Naive thymus-derived CD4-positive, alpha-beta T cell (primary cell): ENCODE data around the gene HYCC1. TPM values are rescaled to one million over a fixed set of nuclear protein-coding genes. Genes with fewer than 3 reads are reported as not detected.

Experiments used
- ATAC-seq: fragments of 150-1000 bp; cut with Tn5 transposase; 2 replicates; pipeline ENCODE4 v1.10.0; 2021; ENCODE audit warnings: mild to moderate bottlenecking, moderate library complexity
- CTCF ChIA-PET: fragments of 350-600 bp; sonication (Branson Sonifier 250); formaldehyde crosslinking; loops from one replicate; lab custom pipeline; 2021; ENCODE audit warnings: antibody characterized with exemption; lab: Charles Lee
- POLR2A ChIA-PET: fragments of 350-600 bp; sonication (Branson Sonifier 250); formaldehyde crosslinking; loops from one replicate; lab custom pipeline; 2021; ENCODE audit warnings: antibody characterized with exemption, inconsistent platforms; lab: Charles Lee
- DNase-seq, 9 donors: peaks; one replicate each; pipeline versions ENCODE4 v3.0.0 to v3.0.0-alpha.2; 2020 to 2022; ENCODE audit warnings: mixed read lengths in 1 of 9
- H3K27ac ChIP-seq: one replicate; pipeline ENCODE4 v1.7.0; 2013; ENCODE audit warnings: mild to moderate bottlenecking, low read depth, low read length, moderate library complexity
- H3K27me3 ChIP-seq, 2 donors: one replicate each; pipeline ENCODE4 v1.7.0; 2013; ENCODE audit warnings: low read length in 2 of 2, mild to moderate bottlenecking in 2 of 2, moderate library complexity in 2 of 2; ENCODE audit not compliant: control insufficient read depth in 2 of 2, insufficient read depth in 2 of 2
- H3K36me3 ChIP-seq, 3 experiments: 1 replicate in 2 of 3; 2 replicates in 1 of 3; pipeline ENCODE4 v1.7.0; 2013; ENCODE audit warnings: low read length in 3 of 3, mild to moderate bottlenecking in 3 of 3, moderate library complexity in 1 of 3; ENCODE audit not compliant: insufficient read depth in 3 of 3, control insufficient read depth in 2 of 3
- H3K4me1 ChIP-seq, 2 donors: one replicate each; pipeline ENCODE4 v1.7.0; 2013; ENCODE audit warnings: low read length in 2 of 2, mild to moderate bottlenecking in 2 of 2, moderate library complexity in 1 of 2; ENCODE audit not compliant: control insufficient read depth in 2 of 2, insufficient read depth in 2 of 2
- H3K4me3 ChIP-seq: 2 replicates; pipeline ENCODE4 v1.7.0; 2013; ENCODE audit warnings: mild to moderate bottlenecking, low read length
- H3K9me3 ChIP-seq, 3 experiments: 1 replicate in 2 of 3; 2 replicates in 1 of 3; pipeline ENCODE4 v1.7.0; 2013; ENCODE audit warnings: low read length in 3 of 3; ENCODE audit not compliant: control insufficient read depth in 2 of 3
- H3K27ac Mint-ChIP-seq, 9 donors: one replicate each; pipeline ENCODE4 v1.8.0; 2020 to 2022; ENCODE audit warnings: mixed read lengths in 9 of 9, mild to moderate bottlenecking in 8 of 9, moderate library complexity in 5 of 9, inconsistent platforms in 2 of 9
- H3K27me3 Mint-ChIP-seq, 5 donors: one replicate each; pipeline ENCODE4 v1.8.0; 2021 to 2022; ENCODE audit warnings: mixed read lengths in 5 of 5, mild to moderate bottlenecking in 1 of 5
- H3K36me3 Mint-ChIP-seq, 5 donors: one replicate each; pipeline ENCODE4 v1.8.0; 2020 to 2022; ENCODE audit warnings: mixed read lengths in 5 of 5, mild to moderate bottlenecking in 3 of 5, inconsistent platforms in 1 of 5
- H3K4me1 Mint-ChIP-seq, 7 donors: one replicate each; pipeline ENCODE4 v1.8.0; 2020 to 2022; ENCODE audit warnings: mixed read lengths in 7 of 7, mild to moderate bottlenecking in 3 of 7, inconsistent platforms in 1 of 7
- H3K4me3 Mint-ChIP-seq, 10 donors: one replicate each; pipeline ENCODE4 v1.8.0; 2020 to 2022; ENCODE audit warnings: mild to moderate bottlenecking in 10 of 10, mixed read lengths in 10 of 10, moderate library complexity in 6 of 10, inconsistent platforms in 2 of 10
- H3K9me3 Mint-ChIP-seq, 11 donors: one replicate each; pipeline ENCODE4 v1.8.0; 2020 to 2022; ENCODE audit warnings: mixed read lengths in 11 of 11, mild to moderate bottlenecking in 4 of 11, inconsistent platforms in 1 of 11, moderate library complexity in 1 of 11
- intact Hi-C, 2 donors: fragments of 100-400 bp; cut with micrococcal nuclease; formaldehyde crosslinking; loops; one replicate each; pipeline ENCODE4 v1.15.1; 2023
- polyA plus RNA-seq, 2 donors: library from polyadenylated mRNA; unstranded; fragments of 300-500 nt; fragmentation: Illumina TruSeq; gene quantifications; one replicate each; pipeline ENCODE4 v1.2.3, GENCODE V29; 2021
- total RNA-seq, 6 experiments: library from RNA in 5 of 6; stranded (reverse) in 5 of 6; gene quantifications; 1 replicate in 5 of 6; 2 replicates in 1 of 6; pipeline ENCODE4 v1.2.3 and lab custom pipeline; 2021 to 2026

The HYCC1 gene
- total and polyA plus RNA-seq, 7 experiments from 2014 or later: 9.0 to 67.0 (median 17.6) TPM

DNA sequence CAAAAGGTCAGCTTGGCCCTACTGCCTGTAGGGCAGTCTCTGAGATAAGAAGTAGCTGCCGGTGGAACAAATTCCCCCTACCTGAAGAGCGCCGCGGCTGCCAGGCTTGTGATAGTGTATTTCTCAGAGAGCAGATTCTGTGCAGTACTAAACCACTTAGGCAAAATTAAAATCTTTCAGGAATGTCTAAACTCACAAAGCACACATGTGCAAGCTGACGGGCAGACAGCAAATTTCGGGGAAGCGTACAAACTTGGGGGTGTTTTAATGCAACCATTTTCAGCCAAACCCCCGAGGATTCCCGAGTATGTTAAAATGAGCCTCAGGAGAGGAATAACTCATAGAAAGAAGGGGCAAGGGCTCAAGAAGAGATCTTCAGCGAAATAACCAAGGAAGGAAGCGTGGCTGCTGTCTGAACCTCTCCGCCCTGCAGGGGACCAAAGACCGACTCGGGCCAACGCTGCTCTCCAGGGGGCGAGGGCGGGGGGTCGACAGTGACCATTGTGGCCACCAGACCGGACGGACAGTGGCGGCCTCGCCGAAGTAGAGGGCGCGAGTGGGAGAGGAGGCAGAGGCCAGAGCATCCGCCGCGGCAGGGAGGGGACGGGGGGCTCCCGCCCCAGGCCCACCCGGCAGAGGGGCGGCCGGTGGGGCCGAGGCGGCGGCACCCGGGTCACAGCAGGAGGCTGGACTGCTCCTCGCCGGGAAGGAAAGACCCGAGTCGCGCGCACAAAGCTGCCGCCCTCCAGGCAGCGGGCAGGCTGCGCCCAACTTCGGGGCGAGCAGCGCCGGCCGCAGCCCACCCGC, 819 bp downstream of the HYCC1 start:
- H3K27ac ChIP-seq: peak overlapping the region; percentile 67
- H3K27me3 ChIP-seq: no peaks in the 10 kb centered on the region
- peaks cover 5 to 15% of the 10 kb centered on the region in 2 donors for H3K4me1 ChIP-seq
- intact Hi-C loops: loop anchor here (1.0 to 10.0 kb wide), 11 partner anchors 8 to 1972 kb away; partner anchors contain the start of genes IGF2BP3 (in 2 of the 2), CCDC126 (in 1 of the 2), CDCA7L (in 1 of the 2) and FAM221A (in 1 of the 2)
- H3K27ac Mint-ChIP-seq: no peak overlapping the region
- peaks cover 0 to 9% (median 0%) of the 10 kb centered on the region in 11 donors for H3K9me3 Mint-ChIP-seq
- ATAC-seq (no peak), DNase-seq (peak in 7 of 9 donors; percentile 6 to 27 (median 16))
- H3K9me3 ChIP-seq: no peaks in the 10 kb centered on the region
- CTCF ChIA-PET: no interaction called here
- peak overlapping the region; percentile 82 for H3K4me3 ChIP-seq
- POLR2A ChIA-PET: interaction anchor here (0.7 to 1.3 kb wide), 2 partner anchors 41 to 157 kb away, joined by 3 to 4 read pairs; no protein-coding TSS in a partner anchor
- H3K27me3 Mint-ChIP-seq: peaks cover 0 to 3% (median 0%) of the 10 kb centered on the region in 5 donors
- peaks cover 0 to 3% (median 0%) of the 10 kb centered on the region in 3 experiments for H3K36me3 ChIP-seq
- H3K4me3 Mint-ChIP-seq: peak overlapping the region in 1 of 10 donors; percentile 98
- H3K4me1 Mint-ChIP-seq: peaks cover 8 to 35% (median 27%) of the 10 kb centered on the region in 7 donors
- peaks cover 0 to 4% (median 0%) of the 10 kb centered on the region in 5 donors for H3K36me3 Mint-ChIP-seq

DNA sequence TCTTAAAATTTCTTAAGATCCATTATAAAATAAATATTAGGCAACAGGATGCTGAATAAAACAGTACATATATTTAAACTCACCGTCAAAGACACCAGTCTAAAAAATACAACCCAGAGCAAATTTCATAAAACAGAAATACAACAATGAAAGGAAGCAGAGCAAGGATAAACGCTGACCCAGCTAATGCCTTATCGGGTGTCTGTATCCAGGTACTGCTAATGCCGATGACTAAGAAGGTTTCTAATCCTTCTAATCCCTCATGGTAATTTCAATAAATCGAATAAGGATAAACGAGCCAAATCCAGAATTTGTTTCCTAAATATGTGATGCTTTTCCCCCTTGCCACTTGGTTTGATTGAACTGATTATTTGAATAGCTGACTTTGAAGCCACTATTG, 1.7 kb downstream of the HYCC1 start:
- Histone ChIP-seq H3K4me3 (no peak overlapping the region), H3K36me3 (peaks cover 0 to 3% (median 0%) of the 10 kb centered on the region in 3 experiments), H3K9me3 (no peaks in the 10 kb centered on the region), H3K27ac (no peak overlapping the region), H3K4me1 (peaks cover 5 to 15% of the 10 kb centered on the region in 2 donors), H3K27me3 (no peaks in the 10 kb centered on the region)
- CTCF ChIA-PET: no interaction called here
- Mint-ChIP-seq H3K27me3 (peaks cover 0 to 3% (median 0%) of the 10 kb centered on the region in 5 donors), H3K4me3 (no peak overlapping the region), H3K4me1 (peaks cover 8 to 30% (median 22%) of the 10 kb centered on the region in 7 donors), H3K27ac (no peak overlapping the region), H3K9me3 (peaks cover 0 to 9% (median 0%) of the 10 kb centered on the region in 11 donors), H3K36me3 (peaks cover 0 to 4% (median 0%) of the 10 kb centered on the region in 5 donors)
- DNase-seq (no peak), ATAC-seq (no peak)
- intact Hi-C loops: loop anchor here (5.0 to 10.0 kb wide), 9 partner anchors 285 to 1973 kb away; partner anchors contain the start of genes IGF2BP3 (in 2 of the 2), CCDC126 (in 1 of the 2), CDCA7L (in 1 of the 2) and FAM221A (in 1 of the 2)
- POLR2A ChIA-PET: interaction anchor here (0.6 to 1.3 kb wide), 3 partner anchors 9 to 190 kb away, joined by 3 to 8 read pairs (median 4); no protein-coding TSS in a partner anchor

DNA sequence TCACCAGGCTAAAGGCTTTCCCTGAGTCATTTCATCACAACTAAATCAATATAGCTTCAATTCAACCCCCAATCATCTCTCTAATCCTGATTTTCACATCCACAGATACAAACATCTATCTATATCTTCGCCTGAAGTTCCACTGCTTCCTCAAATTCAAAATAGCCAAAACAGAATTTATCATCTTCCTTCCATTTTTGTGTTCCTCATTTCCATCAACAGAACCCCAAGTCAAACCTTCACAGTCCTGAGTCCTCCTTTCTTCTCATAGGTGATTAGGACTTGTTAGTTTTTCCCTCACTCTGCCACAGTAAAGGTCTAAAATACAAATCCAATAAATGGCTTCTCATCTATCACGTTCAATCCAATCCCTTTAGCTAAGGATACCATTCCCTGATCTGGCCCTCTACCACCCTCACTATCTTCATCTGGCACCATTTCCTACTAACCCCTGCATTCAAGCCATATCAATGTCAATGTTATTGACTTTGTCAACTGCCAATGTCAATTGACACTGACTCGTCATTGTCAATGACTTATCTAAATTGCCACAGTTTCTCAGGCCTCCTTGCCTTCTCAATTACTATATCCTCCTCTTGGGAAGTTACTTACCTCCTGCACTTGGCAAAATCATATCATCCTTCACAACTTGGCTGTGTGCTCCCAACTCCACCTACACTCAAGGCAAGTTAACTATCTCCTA, 2.6 kb downstream of the HYCC1 start:
- DNase-seq (no peak), ATAC-seq (no peak)
- no peak overlapping the region for H3K4me3 ChIP-seq
- Mint-ChIP-seq H3K36me3 (peaks cover 0 to 4% (median 0%) of the 10 kb centered on the region in 5 donors), H3K27me3 (peaks cover 0 to 3% (median 0%) of the 10 kb centered on the region in 5 donors), H3K27ac (no peak overlapping the region), H3K9me3 (peaks cover 0 to 8% (median 0%) of the 10 kb centered on the region in 11 donors), H3K4me3 (no peak overlapping the region), H3K4me1 (peaks cover 8 to 26% (median 14%) of the 10 kb centered on the region in 7 donors)
- no peaks in the 10 kb centered on the region for H3K9me3 ChIP-seq
- intact Hi-C loops: loop anchor here (5.0 to 10.0 kb wide), 9 partner anchors 284 to 1973 kb away; partner anchors contain the start of genes IGF2BP3 (in 2 of the 2), CCDC126 (in 1 of the 2), CDCA7L (in 1 of the 2) and FAM221A (in 1 of the 2)
- POLR2A ChIA-PET: interaction anchor here (0.8 to 1.8 kb wide), 2 partner anchors 10 to 189 kb away, joined by 4 to 5 read pairs; no protein-coding TSS in a partner anchor
- H3K36me3 ChIP-seq: peaks cover 0 to 3% (median 0%) of the 10 kb centered on the region in 3 experiments
- H3K4me1 ChIP-seq: peaks cover 5 to 15% of the 10 kb centered on the region in 2 donors
- H3K27ac ChIP-seq: no peak overlapping the region
- CTCF ChIA-PET: interaction anchor here (0.6 kb wide), 1 partner anchor 212 kb away, joined by 3 read pairs; no protein-coding TSS in a partner anchor
- H3K27me3 ChIP-seq: no peaks in the 10 kb centered on the region

DNA sequence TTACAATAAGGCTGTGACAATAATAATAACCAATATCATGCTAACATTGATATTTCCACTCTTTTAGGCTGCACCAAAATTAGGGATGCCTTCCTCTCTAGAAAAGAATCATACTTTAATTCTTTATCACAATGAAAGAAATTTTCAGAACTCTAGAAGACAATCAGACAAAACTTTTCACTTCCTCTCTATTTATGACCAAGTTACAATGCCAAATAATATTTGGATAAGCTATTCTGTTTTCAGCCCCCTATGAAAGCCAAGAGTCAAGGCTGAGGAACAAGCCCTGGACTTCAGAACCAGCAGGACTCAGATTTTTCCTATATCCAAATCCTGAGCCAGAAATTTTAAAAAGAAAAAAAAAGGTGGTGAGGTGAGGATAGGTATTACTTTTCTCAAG, 4.6 kb downstream of the HYCC1 start:
- intact Hi-C loops: no loop called here
- ChIA-PET CTCF (no interaction called here), POLR2A (interaction anchor here (0.6 kb wide), 1 partner anchor 185 kb away, joined by 3 read pairs; no protein-coding TSS in a partner anchor)
- DNase-seq (no peak), ATAC-seq (no peak)
- H3K9me3 Mint-ChIP-seq: no peaks in the 10 kb centered on the region
- H3K27ac Mint-ChIP-seq: no peak overlapping the region
- Histone ChIP-seq H3K4me3 (no peak overlapping the region), H3K4me1 (peaks cover under 1 to 9% of the 10 kb centered on the region in 2 donors), H3K27me3 (no peaks in the 10 kb centered on the region), H3K27ac (no peak overlapping the region), H3K36me3 (peaks cover 0 to 3% (median 0%) of the 10 kb centered on the region in 3 experiments), H3K9me3 (no peaks in the 10 kb centered on the region)
- H3K4me3 Mint-ChIP-seq: no peak overlapping the region
- peaks cover 0 to 18% (median 8%) of the 10 kb centered on the region in 7 donors for H3K4me1 Mint-ChIP-seq
- H3K36me3 Mint-ChIP-seq: no peaks in the 10 kb centered on the region
- peaks cover 0 to 3% (median 0%) of the 10 kb centered on the region in 5 donors for H3K27me3 Mint-ChIP-seq

DNA sequence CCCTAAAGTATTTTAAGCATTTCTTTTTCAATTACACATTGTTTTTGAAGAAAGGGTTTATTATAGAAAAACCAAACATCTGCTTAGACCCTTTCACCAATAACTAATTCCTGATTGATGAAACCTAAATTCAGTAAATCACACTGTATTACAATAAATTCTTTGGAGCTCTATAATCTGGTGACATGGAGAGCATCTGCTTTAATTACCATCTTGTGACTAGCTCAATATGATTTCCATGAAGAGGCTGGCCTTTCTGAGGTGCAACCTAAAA, 9.7 kb downstream of the HYCC1 start:
- Mint-ChIP-seq H3K27me3 (no peaks in the 10 kb centered on the region), H3K36me3 (no peaks in the 10 kb centered on the region), H3K4me1 (peaks cover 11 to 48% (median 21%) of the 10 kb centered on the region in 7 donors), H3K9me3 (no peaks in the 10 kb centered on the region), H3K27ac (no peak overlapping the region), H3K4me3 (no peak overlapping the region)
- ChIA-PET POLR2A (no interaction called here), CTCF (no interaction called here)
- no peaks in the 10 kb centered on the region for H3K9me3 ChIP-seq
- ATAC-seq (no peak), DNase-seq (no peak)
- H3K36me3 ChIP-seq: no peaks in the 10 kb centered on the region
- H3K4me3 ChIP-seq: no peak overlapping the region
- no peaks in the 10 kb centered on the region for H3K4me1 ChIP-seq
- H3K27me3 ChIP-seq: no peaks in the 10 kb centered on the region
- intact Hi-C loops: no loop called here
- no peak overlapping the region for H3K27ac ChIP-seq
